Tibial artery (tissue), 4 donors: ENCODE data around the gene CA12.

Experiments used
- DNase-seq, 2 donors: peaks; one replicate each; pipeline ENCODE4 v3.0.0-alpha.2; 2019
- H3K27ac ChIP-seq, 2 donors: fragments of 200-600 bp; sonication (generic) in 1 of 2; 1 replicate in 1 of 2; 2 replicates in 1 of 2; pipeline ENCODE4 v1.5.1; 2018 to 2019; ENCODE audit warnings: mild to moderate bottlenecking in 1 of 2
- H3K27me3 ChIP-seq, 2 donors: fragments of 200-600 bp; sonication (generic) in 1 of 2; one replicate each; pipeline versions ENCODE4 v1.5.1 to v1.6.0; 2016 to 2019
- H3K36me3 ChIP-seq, 3 donors: fragments of 200-600 bp; sonication (generic) in 2 of 3; one replicate each; pipeline ENCODE4 v1.5.1; 2016 to 2019; ENCODE audit warnings: mild to moderate bottlenecking in 2 of 3
- H3K4me1 ChIP-seq, 4 donors: fragments of 200-600 bp; sonication (generic) in 2 of 4; 1 replicate in 3 of 4; 2 replicates in 1 of 4; pipeline ENCODE4 v1.5.1; 2016 to 2019
- H3K4me3 ChIP-seq, 2 donors: fragments of 200-600 bp; sonication (generic) in 1 of 2; 1 replicate in 1 of 2; 2 replicates in 1 of 2; pipeline ENCODE4 v1.5.1; 2018 to 2019; ENCODE audit warnings: mild to moderate bottlenecking in 2 of 2
- H3K9me3 ChIP-seq, 3 donors: fragments of 200-600 bp; sonication (generic) in 1 of 3; one replicate each; pipeline ENCODE4 v1.5.1; 2016 to 2019
- CTCF ChIP-seq, 2 experiments: fragments of 200-600 bp in 1 of 2; fragments of 450-650 bp in 1 of 2; IDR thresholded peaks; one replicate each; pipeline ENCODE4 v1.5.1; 2017 to 2019; ENCODE audit warnings: antibody characterized with exemption in 2 of 2, mild to moderate bottlenecking in 1 of 2, moderate library complexity in 1 of 2
- intact Hi-C: fragments of 100-400 bp; cut with DNase I; formaldehyde crosslinking; loops from one replicate; pipeline ENCODE4 v1.15.0; 2023; ENCODE audit warnings: low total_unique reads

The CA12 gene

GRCh38 chr15:63369296-63369695 is 12.3 kb downstream of the CA12 start:
- DNase-seq, result no peak

GRCh38 chr15:63368503-63368902 is 13.1 kb downstream of the CA12 start:
- no peak for TF ChIP-seq CTCF (IDR thresholded peaks at IDR 0.05)
- H3K27ac ChIP-seq, result no peak overlapping the region
- H3K9me3 ChIP-seq, result no peaks in the 10 kb centered on the region
- H3K36me3 ChIP-seq, result no peaks in the 10 kb centered on the region
- no peak for DNase-seq
- intact Hi-C loops, result no loop called here
- no peaks in the 10 kb centered on the region for H3K27me3 ChIP-seq
- H3K4me3 ChIP-seq, result no peak overlapping the region
- peaks cover 0 to 14% (median 11%) of the 10 kb centered on the region in 4 donors for H3K4me1 ChIP-seq

More at GRCh38 chr15:63369296-63369695, 12.3 kb downstream of the CA12 start:
- Histone ChIP-seq H3K4me1 (peaks cover 0 to 17% (median 14%) of the 10 kb centered on the region in 4 donors), H3K27ac (no peak overlapping the region), H3K9me3 (no peaks in the 10 kb centered on the region), H3K36me3 (no peaks in the 10 kb centered on the region), H3K27me3 (no peaks in the 10 kb centered on the region), H3K4me3 (no peak overlapping the region)
- no peak for TF ChIP-seq CTCF (IDR thresholded peaks at IDR 0.05)
- intact Hi-C loops, result no loop called here

DNA sequence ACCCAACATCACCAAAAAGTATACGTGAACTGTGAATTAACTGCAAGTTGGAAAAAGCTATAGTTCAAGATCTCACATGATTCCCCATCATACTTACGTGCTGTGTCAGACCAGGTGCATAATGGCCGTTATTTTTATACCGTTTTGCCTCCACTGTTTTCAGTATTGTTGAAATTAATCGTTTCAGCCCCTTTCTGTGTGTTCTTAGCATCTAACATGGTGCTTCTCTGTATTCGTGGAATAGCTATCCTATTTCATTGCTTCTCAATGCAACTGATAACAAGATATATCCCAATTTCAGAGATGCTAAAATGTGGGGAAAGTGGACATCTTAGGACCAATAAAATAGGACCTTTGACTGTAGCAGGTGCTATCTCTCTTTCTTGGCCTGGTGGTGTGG is 13.7 kb downstream of the CA12 start:
- TF ChIP-seq CTCF (IDR thresholded peaks at IDR 0.05), result no peak
- peaks cover 0 to 12% (median 10%) of the 10 kb centered on the region in 4 donors for H3K4me1 ChIP-seq
- no peaks in the 10 kb centered on the region for H3K27me3 ChIP-seq
- DNase-seq, result no peak
- no peak overlapping the region for H3K4me3 ChIP-seq
- intact Hi-C loops, result no loop called here
- H3K36me3 ChIP-seq, result no peaks in the 10 kb centered on the region
- H3K9me3 ChIP-seq, result no peaks in the 10 kb centered on the region
- H3K27ac ChIP-seq, result no peak overlapping the region

- TF ChIP-seq CTCF (IDR thresholded peaks at IDR 0.05), result no peak
- intact Hi-C loops, result no loop called here
- DNase-seq, result no peak
- no peaks in the 10 kb centered on the region for H3K36me3 ChIP-seq
- H3K4me1 ChIP-seq, result peaks cover 0 to 7% (median 5%) of the 10 kb centered on the region in 4 donors
- H3K9me3 ChIP-seq, result no peaks in the 10 kb centered on the region
- H3K27ac ChIP-seq, result no peak overlapping the region
- no peaks in the 10 kb centered on the region for H3K27me3 ChIP-seq
- no peak overlapping the region for H3K4me3 ChIP-seq
Observed at GRCh38 chr15:63367390-63367789, 14.3 kb downstream of the CA12 start.

DNA sequence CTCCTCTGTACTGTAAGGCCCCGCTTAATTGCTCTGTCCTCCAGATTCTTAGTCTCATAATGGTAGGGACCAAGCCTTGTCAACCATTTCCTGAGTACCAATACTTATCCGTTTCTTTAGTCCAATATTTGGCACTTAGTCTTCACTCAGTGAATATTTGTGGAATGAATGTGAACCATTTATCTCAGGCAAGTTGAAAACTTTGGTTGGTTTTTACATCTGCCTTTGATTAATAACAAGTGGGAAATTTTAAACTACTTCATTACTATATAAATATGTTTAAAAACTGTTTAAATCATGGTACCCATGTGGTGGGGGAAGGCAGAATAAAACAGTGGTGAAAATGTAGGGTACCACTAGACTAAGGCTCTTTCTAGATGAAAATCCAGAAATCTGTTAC is 15.2 kb downstream of the CA12 start:
- H3K36me3 ChIP-seq, result no peaks in the 10 kb centered on the region
- no peak for DNase-seq
- no peak overlapping the region for H3K27ac ChIP-seq
- no peak overlapping the region for H3K4me3 ChIP-seq
- no peak for TF ChIP-seq CTCF (IDR thresholded peaks at IDR 0.05)
- no peaks in the 10 kb centered on the region for H3K9me3 ChIP-seq
- intact Hi-C loops, result no loop called here
- no peaks in the 10 kb centered on the region for H3K27me3 ChIP-seq
- no peaks in the 10 kb centered on the region for H3K4me1 ChIP-seq

DNA sequence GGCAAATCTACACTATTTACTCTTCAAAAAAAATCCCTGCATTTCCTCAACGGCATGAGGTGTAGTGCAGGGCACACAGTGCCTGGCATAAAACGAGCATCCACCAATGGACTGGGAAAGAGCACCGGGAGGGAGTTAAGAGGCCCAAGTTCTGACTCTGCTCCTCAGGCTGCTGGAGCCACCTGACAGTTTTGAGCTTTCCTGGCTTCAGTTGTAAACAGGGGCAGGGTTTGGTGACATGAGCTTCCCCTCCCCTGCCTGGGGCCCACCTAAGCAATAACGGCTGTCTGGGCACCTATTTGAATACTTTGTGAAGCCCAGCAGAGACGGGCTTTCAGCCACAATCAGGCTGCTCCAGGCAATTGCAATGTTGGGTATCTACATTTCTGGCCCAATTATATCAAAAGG is 16.4 kb downstream of the CA12 start:
- H3K27ac ChIP-seq, result no peak overlapping the region

More for the DNA sequence above, 16.4 kb downstream of the CA12 start:
- Histone ChIP-seq H3K4me1 (no peaks in the 10 kb centered on the region), H3K27me3 (no peaks in the 10 kb centered on the region), H3K4me3 (no peak overlapping the region), H3K36me3 (no peaks in the 10 kb centered on the region), H3K9me3 (no peaks in the 10 kb centered on the region)
- TF ChIP-seq CTCF (IDR thresholded peaks at IDR 0.05), result no peak
- intact Hi-C loops, result no loop called here
- DNase-seq, result no peak
